Lower lobe of right lung (tissue), 2 donors: Measurements from ENCODE around the gene ZNF697. TPM values are rescaled to one million over a fixed set of nuclear protein-coding genes. Genes with fewer than 3 reads are reported as not detected.

Experiments
- ATAC-seq, 2 donors: fragments of 200-7000 bp; cut with Tn5 transposase; one replicate each; pipeline ENCODE4 v1.9.1; 2020 to 2022; ENCODE audit warnings: mild to moderate bottlenecking in 2 of 2, moderate library complexity in 2 of 2
- DNase-seq: peaks from one replicate; pipeline ENCODE4 v3.0.0-alpha.2; 2020
- H3K27ac ChIP-seq: fragments of 200-600 bp; one replicate; pipeline ENCODE4 v1.8.0; 2022
- H3K27me3 ChIP-seq: fragments of 200-600 bp; one replicate; pipeline ENCODE4 v1.8.0; 2022; ENCODE audit warnings: low read depth
- H3K36me3 ChIP-seq: fragments of 200-600 bp; one replicate; pipeline ENCODE4 v1.8.0; 2022; ENCODE audit warnings: mild to moderate bottlenecking
- H3K4me1 ChIP-seq: fragments of 200-600 bp; one replicate; pipeline ENCODE4 v1.8.0; 2022
- H3K4me3 ChIP-seq: fragments of 200-600 bp; one replicate; pipeline ENCODE4 v1.8.0; 2022; ENCODE audit warnings: mild to moderate bottlenecking
- H3K9me3 ChIP-seq: fragments of 200-600 bp; one replicate; pipeline ENCODE4 v1.8.0; 2022
- CTCF ChIP-seq: fragments of 200-600 bp; IDR thresholded peaks from one replicate; pipeline ENCODE4 v1.8.0; 2022; ENCODE audit warnings: antibody characterized with exemption, mild to moderate bottlenecking
- intact Hi-C: fragments of 100-400 bp; cut with DNase I; formaldehyde crosslinking; loops from one replicate; pipeline ENCODE4 v1.11.0; 2022
- total RNA-seq: library from RNA; stranded (reverse); fragmentation: NEBNext Ultra II Directional; extraction: Animal tissue kit (Norgen Biotek cat#: 25700); gene quantifications from one replicate; pipeline ENCODE4 v1.2.1, GENCODE V29; 2021
- donor health status: DM: no; HTN: yes; CAD: no; lungs with severe emphysema.

Gene ZNF697
- total RNA-seq, 1 donor from 2014 or later = 8.7 TPM

- Histone ChIP-seq H3K4me3 (no peak overlapping the region), H3K4me1 (peaks cover 14% of the 10 kb centered on the region), H3K27me3 (no peaks in the 10 kb centered on the region), H3K9me3 (no peaks in the 10 kb centered on the region), H3K27ac (no peak overlapping the region), H3K36me3 (no peaks in the 10 kb centered on the region)
- DNase-seq = no peak
- peak in 1 of 2 donors; percentile 46 for ATAC-seq
- intact Hi-C loops = no loop called here
- TF ChIP-seq CTCF = no peak
Observed at GRCh38 chr1:119660253-119661083, 12.4 kb upstream of the ZNF697 start.

GRCh38 chr1:119659628-119660027 is 11.6 kb upstream of the ZNF697 start:
- ATAC-seq (peak; percentile 54 to 72), DNase-seq (peak; percentile 47)
- Histone ChIP-seq H3K27me3 (no peaks in the 10 kb centered on the region), H3K36me3 (no peaks in the 10 kb centered on the region), H3K9me3 (no peaks in the 10 kb centered on the region), H3K4me1 (peaks cover 18% of the 10 kb centered on the region), H3K4me3 (no peak overlapping the region), H3K27ac (no peak overlapping the region)
- TF ChIP-seq CTCF = no peak
- intact Hi-C loops = no loop called here

- intact Hi-C loops = no loop called here
- Histone ChIP-seq H3K9me3 (no peaks in the 10 kb centered on the region), H3K4me3 (no peak overlapping the region), H3K36me3 (no peaks in the 10 kb centered on the region), H3K27me3 (no peaks in the 10 kb centered on the region), H3K4me1 (peaks cover 18% of the 10 kb centered on the region), H3K27ac (no peak overlapping the region)
- no peak for DNase-seq
- ATAC-seq = no peak
- no peak for TF ChIP-seq CTCF
Observed at GRCh38 chr1:119656410-119656955, 8.4 kb upstream of the ZNF697 start.

- ATAC-seq (no peak), DNase-seq (no peak)
- Histone ChIP-seq H3K27me3 (no peaks in the 10 kb centered on the region), H3K36me3 (no peaks in the 10 kb centered on the region), H3K9me3 (no peaks in the 10 kb centered on the region), H3K27ac (peak overlapping the region; percentile 13), H3K4me1 (peaks cover 16% of the 10 kb centered on the region), H3K4me3 (no peak overlapping the region)
- intact Hi-C loops = no loop called here
- TF ChIP-seq CTCF = no peak
Observed at GRCh38 chr1:119655154-119655553, 7.1 kb upstream of the ZNF697 start.

GRCh38 chr1:119653839-119654170 is 5.7 kb upstream of the ZNF697 start:
- no peak for ATAC-seq
- H3K27ac ChIP-seq = no peak overlapping the region
- H3K9me3 ChIP-seq = no peaks in the 10 kb centered on the region
- H3K27me3 ChIP-seq = no peaks in the 10 kb centered on the region
- H3K4me1 ChIP-seq = peaks cover 8% of the 10 kb centered on the region
- no peaks in the 10 kb centered on the region for H3K36me3 ChIP-seq
- TF ChIP-seq CTCF = no peak
- no peak for DNase-seq
- intact Hi-C loops = no loop called here
- no peak overlapping the region for H3K4me3 ChIP-seq
